GM18858 (cell line): Measurements from ENCODE around the gene PEPD.

Experiments used
- ATAC-seq: cut with Tn5 transposase; IDR thresholded peaks from one replicate; pipeline ENCODE4 v1.9.1; 2021; ENCODE audit not compliant: unreplicated experiment

Gene PEPD

DNA sequence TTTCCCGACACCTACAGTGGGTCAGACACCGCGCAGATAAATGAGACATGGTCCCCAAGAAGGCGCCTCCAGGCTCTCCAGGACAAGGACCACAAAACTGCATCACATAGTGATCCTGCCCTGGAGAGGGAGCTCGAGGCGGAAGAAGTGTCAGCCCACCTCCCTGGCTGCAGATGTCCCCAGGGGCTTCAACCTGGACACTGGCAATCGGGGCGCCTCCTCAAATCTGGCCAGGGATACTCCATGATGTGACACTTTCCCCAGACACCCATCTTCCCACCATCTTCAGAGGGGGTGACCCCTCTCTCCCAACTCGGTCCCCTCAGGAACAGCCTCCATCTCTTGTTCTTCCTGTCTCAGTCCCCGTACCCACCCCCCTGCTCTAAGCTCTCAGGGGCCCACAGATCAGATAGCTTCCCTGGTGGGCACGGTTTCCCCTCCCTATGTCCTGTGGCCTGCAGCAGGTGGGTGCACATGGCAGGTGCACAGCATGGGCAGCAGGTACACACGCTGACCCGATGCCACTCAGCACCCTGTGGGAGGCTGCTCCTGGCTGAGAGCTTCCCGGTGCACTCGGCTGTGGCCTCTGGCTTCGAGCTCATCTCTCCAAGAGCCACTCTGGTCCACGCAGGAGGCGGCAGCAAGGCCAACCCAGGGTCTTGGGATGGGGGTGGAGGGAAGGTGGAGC lies 61.2 kb downstream of the PEPD start:
- no peak for ATAC-seq

GRCh38 chr19:33459222-33460090 lies 62.1 kb downstream of the PEPD start:
- ATAC-seq: no peak

DNA sequence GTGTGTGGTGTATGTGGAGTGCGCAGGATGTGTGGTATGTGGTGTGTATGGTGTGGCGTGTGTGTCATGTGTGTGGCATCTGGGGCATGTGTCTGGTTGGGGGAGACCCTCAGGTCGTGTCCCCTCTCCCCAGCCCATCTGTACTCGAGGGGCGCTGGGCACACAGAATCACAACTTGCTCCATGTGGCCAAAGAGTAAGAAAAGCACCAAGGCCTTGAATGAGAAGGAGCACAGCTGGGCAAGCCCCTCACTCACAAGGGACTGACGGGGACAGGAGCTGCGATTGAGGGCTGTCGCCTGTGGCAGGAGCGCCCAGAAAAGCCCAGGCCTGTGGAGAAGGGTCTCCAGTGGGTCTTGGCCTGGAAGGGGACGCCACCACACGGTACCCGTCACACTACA lies 62.8 kb downstream of the PEPD start:
- no peak for ATAC-seq

DNA sequence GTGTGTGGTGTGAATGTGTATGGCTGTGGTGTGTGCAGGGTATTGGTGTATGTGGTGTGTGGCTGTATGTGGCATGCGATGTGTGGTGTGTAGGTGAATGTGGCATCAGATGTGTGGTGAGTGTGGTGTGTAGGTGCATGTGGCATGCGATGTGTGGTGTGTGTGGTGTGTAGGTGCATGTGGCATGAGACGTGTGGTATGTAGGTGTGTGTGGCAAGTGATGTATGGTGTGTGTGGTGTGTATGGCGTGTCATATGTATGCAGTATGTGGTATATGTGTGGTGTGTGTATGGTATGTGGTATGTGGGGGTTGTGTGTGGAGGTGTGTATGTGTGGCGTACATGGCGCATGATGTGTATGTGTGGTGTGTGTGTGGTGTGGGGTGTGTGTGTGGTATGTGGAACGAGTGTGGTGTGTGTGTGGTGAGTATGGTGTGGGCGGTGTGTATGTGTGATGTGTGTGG lies 63.4 kb downstream of the PEPD start:
- ATAC-seq: no peak

DNA sequence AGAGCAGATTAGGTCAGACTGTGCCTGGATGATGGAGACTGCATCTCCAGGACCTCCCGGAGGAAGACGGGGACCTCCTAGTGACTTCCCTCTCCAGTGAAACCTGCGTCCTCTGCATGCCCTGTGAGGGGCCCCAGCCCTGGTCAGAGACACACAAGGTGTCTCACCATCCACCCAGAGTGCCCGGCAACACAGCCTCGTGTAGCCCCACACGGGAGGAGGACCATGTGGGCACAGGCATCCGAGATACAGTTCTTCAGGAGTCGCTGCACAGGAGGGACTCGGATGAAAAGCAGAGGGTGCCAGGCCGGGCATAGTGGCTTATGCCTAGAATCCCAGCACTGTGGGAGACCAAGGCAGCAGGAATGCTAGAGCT lies 64.8 kb downstream of the PEPD start:
- no peak for ATAC-seq

DNA sequence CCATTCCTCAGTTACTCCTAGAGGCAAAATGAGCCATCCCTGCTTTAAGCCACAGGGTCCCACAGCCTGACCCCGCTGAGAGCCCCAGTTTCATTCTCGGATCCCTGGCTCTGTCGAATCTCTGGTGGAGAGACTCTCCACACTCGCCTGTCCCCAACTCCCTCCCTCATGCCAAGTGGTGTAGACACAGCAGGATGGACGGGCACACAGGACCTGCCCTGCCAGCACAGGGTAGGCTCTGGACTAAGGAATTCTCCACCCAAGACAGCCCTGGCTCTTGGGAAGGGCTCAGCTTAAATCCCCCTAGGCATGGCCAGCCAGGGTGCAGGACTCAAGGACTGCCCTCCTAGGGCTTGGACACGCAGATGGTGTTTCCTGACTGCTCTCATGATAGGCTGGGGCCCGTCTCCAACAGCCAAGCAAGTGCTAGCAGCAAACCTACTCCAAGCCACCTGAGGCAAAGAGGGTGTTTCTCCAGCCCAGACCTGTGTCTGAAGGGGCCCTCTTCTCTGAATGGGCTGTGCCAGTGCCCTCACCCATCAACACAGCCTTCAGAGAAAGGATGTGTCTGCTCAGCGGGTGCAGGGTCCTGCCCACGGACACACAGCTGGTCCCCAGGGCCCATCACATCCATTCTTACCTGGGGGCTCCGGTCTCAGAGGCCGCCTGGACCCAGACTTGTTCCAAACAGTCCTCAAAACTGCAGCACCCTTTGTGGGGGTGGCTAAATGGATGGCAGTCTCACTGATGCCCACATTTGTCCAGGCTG lies 65.3 kb downstream of the PEPD start:
- ATAC-seq: no peak

- ATAC-seq: no peak
Measured at GRCh38 chr19:33453265-33453664, 68.3 kb downstream of the PEPD start.

GRCh38 chr19:33450689-33451088 lies 70.9 kb downstream of the PEPD start:
- no peak for ATAC-seq

- no peak for ATAC-seq
Measured at GRCh38 chr19:33449799-33450198, 71.8 kb downstream of the PEPD start.

DNA sequence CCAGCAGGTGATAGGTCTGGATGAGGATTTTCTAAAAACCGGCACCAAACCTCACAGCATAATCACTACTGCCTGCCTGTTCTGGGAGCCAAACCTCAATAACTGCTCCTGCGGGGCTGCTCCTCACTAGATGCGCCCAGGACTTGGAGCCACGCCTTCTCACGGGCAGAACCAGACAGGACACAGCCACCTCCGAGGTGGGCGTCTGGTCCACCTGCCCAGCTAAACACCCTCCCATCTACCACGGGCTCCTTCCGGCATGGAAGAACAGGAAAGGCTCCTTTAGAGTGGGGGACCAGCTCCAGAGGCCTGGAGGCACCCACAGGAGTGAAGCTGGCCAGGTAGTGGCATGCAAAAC lies 73.5 kb downstream of the PEPD start:
- ATAC-seq: no peak

GRCh38 chr19:33447336-33448158 lies 74.0 kb downstream of the PEPD start:
- ATAC-seq: no peak

DNA sequence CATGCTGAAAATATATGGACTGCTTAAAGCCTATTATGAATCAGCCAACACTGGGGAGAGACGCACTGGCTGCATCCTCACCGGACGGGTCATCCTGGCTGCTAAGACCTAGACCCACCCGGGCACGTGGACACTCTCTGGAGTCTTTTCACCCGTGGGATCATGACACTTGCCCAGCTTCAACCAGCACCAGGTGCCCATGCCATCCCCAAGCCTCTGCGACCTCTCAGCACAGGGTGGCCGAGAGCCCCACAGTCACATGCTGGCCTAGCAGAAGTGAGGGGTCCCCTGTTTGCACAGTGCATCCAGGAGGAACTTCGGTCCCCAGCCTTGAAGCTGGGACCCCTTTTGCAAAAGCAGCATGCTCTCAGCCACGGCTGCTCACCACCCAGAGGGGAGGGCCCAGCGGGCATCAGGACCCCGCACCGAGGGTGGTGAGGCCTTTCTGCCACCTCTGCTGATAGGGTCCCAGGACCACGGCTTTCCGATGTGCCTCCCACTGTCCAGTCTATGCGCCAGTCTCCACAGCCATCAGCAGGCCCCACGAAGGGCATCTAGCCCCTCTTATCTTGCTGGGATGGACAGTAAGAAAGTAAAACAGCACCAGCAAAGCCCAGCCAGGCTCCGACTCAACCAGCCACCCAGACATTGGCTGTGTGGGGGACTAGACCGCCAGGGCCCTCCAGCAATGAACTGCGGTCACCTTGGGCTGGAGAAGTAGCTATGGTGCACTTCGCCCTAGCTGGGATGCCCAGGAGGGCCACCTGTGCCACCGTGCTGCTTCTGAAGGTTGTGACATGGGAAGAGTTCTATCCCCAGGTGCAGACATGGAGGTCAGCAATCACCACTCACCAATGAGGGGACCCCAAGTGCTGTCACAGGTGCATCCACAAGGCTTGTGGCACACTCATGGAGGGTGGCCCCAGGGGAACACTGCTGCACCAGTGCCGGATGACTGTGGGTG lies 75.0 kb downstream of the PEPD start:
- ATAC-seq: no peak

- no peak for ATAC-seq
Measured at GRCh38 chr19:33445442-33446329, 75.9 kb downstream of the PEPD start.

GRCh38 chr19:33444562-33445441 lies 76.8 kb downstream of the PEPD start:
- ATAC-seq: no peak

GRCh38 chr19:33443638-33444561 lies 77.7 kb downstream of the PEPD start:
- ATAC-seq: no peak

GRCh38 chr19:33442706-33443105 lies 78.9 kb downstream of the PEPD start:
- no peak for ATAC-seq

DNA sequence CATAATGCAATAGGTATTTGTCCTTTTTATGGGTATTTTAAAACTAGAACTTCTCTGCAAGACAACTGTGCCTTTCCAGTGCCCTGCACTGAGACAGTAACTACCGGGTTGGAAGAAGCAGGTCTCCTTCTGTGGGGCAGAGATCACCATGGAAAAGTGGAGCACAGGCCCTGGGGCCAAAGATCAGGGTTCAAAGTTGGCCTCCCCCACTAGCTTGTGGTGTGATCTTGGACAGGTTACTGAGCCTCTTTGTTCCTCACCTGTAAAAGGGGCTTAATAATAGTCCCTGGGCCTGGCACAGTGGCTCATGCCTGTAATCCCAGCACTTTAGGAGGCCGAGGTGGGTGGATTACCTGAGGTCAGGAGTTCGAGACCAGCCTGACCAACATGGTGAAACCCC lies 79.8 kb downstream of the PEPD start:
- ATAC-seq: no peak
